GM18507 (cell line): ENCODE data around the gene UTP25.

Experiments used
- DNase-seq: peaks from one replicate; pipeline ENCODE4 v3.0.0; 2011; ENCODE audit warnings: low read depth; ENCODE audit not compliant: insufficient read length; ENCODE audit errors: extremely low spot score
- FAIRE-seq: peaks from 2 replicates; lab custom pipeline; 2011; peaks lifted over from hg19 to GRCh38; lab: Jason Lieb, UNC

Gene UTP25

GRCh38 chr1:209835782-209836298 is 8.1 kb downstream of the UTP25 start:
- DNase-seq = no peak
- FAIRE-seq = no peak

- FAIRE-seq = no peak
- DNase-seq = no peak
Measured at GRCh38 chr1:209837671-209838070, 9.9 kb downstream of the UTP25 start.

- DNase-seq (no peak), FAIRE-seq (no peak)
Measured at GRCh38 chr1:209838537-209838936, 10.8 kb downstream of the UTP25 start.

- no peak for FAIRE-seq
- no peak for DNase-seq
Measured at GRCh38 chr1:209839875-209840546, 12.2 kb downstream of the UTP25 start.

GRCh38 chr1:209840611-209841010 is 12.8 kb downstream of the UTP25 start:
- FAIRE-seq (no peak), DNase-seq (no peak)

GRCh38 chr1:209844695-209845407 is 17.1 kb downstream of the UTP25 start:
- FAIRE-seq (no peak), DNase-seq (no peak)

GRCh38 chr1:209845408-209845725 is 17.6 kb downstream of the UTP25 start:
- DNase-seq = no peak
- no peak for FAIRE-seq

- FAIRE-seq (no peak), DNase-seq (no peak)
Measured at GRCh38 chr1:209849388-209849787, 21.6 kb downstream of the UTP25 start.

GRCh38 chr1:209850342-209850979 is 22.7 kb downstream of the UTP25 start:
- FAIRE-seq = peak; percentile 12
- peak; percentile 23 for DNase-seq

- DNase-seq (no peak), FAIRE-seq (no peak)
Measured at GRCh38 chr1:209853676-209854075, 25.9 kb downstream of the UTP25 start.

GRCh38 chr1:209854196-209854595 is 26.4 kb downstream of the UTP25 start:
- FAIRE-seq = no peak
- DNase-seq = no peak

GRCh38 chr1:209855006-209855405 is 27.2 kb downstream of the UTP25 start:
- no peak for FAIRE-seq
- no peak for DNase-seq

- DNase-seq = no peak
- FAIRE-seq = no peak
Measured at GRCh38 chr1:209855623-209856022, 27.9 kb downstream of the UTP25 start.

GRCh38 chr1:209858561-209859103 is 30.9 kb downstream of the UTP25 start:
- no peak for FAIRE-seq
- DNase-seq = no peak

- FAIRE-seq (peak; percentile 66), DNase-seq (peak; percentile 51)
Measured at GRCh38 chr1:209860293-209860881, 32.6 kb downstream of the UTP25 start.

GRCh38 chr1:209861242-209861641 is 33.5 kb downstream of the UTP25 start:
- DNase-seq (no peak), FAIRE-seq (no peak)

GRCh38 chr1:209862391-209863356 is 34.9 kb downstream of the UTP25 start:
- DNase-seq = no peak
- no peak for FAIRE-seq

- FAIRE-seq (no peak), DNase-seq (no peak)
Measured at GRCh38 chr1:209863766-209864485, 36.2 kb downstream of the UTP25 start.
